Omental fat pad (tissue), 4 donors: ENCODE measurements around the gene AEBP2. TPM values are rescaled to one million over a fixed set of nuclear protein-coding genes. Genes with fewer than 3 reads are reported as not detected.
"Not testable (repeated sequence)": the region's sequence is repeated elsewhere in the genome, so short reads cannot be mapped to it uniquely, and the experiment has no call there.

Experiments
- ATAC-seq: fragments of 150-250 bp; one replicate; pipeline ENCODE4 v1.9.1; 2016; ENCODE audit warnings: mild to moderate bottlenecking, moderate library complexity; ENCODE audit not compliant: low FRiP score
- DNase-seq: peaks from one replicate; pipeline ENCODE4 v3.0.0-alpha.2; 2019; ENCODE audit warnings: low spot score
- CTCF ChIP-seq, 3 donors: fragments of 450-650 bp; IDR thresholded peaks; one replicate each; pipeline ENCODE4 v1.5.1; 2016 to 2017; ENCODE audit warnings: antibody characterized with exemption in 3 of 3, mild to moderate bottlenecking in 3 of 3, moderate library complexity in 2 of 3
- total RNA-seq, 4 donors: library from RNA; depleted of rRNA; stranded (reverse); fragments of >200 nt; gene quantifications; one replicate each; pipeline ENCODE4 v1.1.0, GENCODE V29; 2016

The AEBP2 gene
- total RNA-seq, 4 donors from 2014 or later, result 19.3 to 39.9 (median 27.7) TPM

DNA sequence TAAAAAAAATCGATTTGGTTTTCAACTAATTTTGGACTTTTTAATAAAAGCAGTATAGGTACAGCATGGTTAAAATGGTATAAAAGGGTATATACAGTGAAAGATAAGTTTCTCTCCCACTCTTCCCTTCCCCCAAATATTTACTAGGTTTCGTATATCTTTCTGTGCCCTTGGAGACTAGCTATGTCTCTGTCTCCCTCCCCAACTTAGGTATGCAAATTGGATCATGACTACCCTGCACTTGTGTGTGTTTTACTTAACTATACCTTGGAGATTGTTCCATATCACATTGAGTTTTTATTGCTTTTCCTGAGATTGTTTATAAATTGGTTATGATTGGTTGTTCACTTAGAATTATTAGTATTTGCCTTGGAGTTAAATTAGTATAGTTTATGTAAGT, 19.4 kb downstream of the AEBP2 start:
- ATAC-seq, result no peak
- TF ChIP-seq CTCF (IDR thresholded peaks at IDR 0.05), result no peak
- DNase-seq, result no peak

DNA sequence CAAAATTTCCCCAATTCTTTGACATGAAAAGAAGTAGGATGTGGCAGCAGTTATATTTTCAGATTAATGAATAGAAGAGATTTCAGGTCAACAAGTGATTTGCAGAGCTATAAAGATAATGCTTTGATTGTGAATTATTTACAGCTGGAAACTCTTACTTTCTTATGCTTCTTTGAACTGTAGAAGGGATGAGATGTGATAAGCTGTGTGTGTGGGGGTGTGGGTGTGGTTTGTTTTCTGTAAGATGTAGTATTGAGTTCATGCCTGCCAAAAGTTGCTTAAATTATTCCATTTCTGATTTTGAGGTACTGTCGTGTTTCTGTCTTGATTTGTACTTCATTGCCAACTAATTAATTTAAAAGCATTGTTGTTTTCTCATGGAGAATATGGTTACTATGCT, 22.7 kb downstream of the AEBP2 start:
- ATAC-seq (peak; percentile 64), DNase-seq (no peak)
- no peak for TF ChIP-seq CTCF (IDR thresholded peaks at IDR 0.05)

- DNase-seq (no peak), ATAC-seq (no peak)
- TF ChIP-seq CTCF (IDR thresholded peaks at IDR 0.05), result no peak
Observed at GRCh38 chr12:19462406-19462805, 23.1 kb downstream of the AEBP2 start.

DNA sequence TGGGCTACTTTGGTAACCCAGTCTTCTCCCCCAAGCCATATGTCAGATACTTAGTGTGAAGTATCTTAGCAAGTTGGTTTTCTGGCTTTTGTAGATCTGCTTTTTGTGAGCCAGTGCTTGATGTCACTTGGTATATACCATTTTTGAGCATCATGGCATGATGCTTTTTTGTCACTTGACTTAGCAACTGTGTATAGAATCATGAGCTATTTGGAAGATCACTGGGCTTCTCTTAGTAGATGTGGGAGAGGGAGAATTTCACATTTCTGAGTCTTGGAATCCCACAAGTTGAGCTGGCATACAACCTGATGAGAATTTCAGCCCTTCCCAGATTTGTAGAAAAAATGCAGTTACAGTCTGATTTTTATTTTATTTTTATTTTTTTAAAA, 24.9 kb downstream of the AEBP2 start:
- no peak for DNase-seq
- no peak for TF ChIP-seq CTCF (IDR thresholded peaks at IDR 0.05)
- ATAC-seq, result no peak

DNA sequence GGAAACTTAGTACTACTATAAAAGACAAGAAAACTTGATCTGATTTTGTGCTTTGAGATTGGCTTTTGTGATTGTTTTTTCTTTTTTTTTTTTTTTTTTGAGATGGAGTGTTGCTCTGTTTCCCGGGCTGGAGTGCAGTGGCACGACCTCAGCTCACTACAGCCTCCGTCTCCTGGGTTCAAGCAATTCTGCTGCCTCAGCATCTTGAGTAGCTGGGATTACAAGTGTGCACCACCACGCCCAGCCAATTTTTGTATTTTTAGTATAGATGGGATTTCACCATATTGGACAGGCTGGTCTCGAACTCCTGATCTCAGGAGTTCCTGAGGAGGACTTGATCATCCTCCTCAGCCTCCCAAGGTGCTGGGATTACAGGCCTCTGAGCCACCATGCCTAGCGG, 26.4 kb downstream of the AEBP2 start:
- DNase-seq, result no peak
- no peak for ATAC-seq
- TF ChIP-seq CTCF (IDR thresholded peaks at IDR 0.05), result no peak

DNA sequence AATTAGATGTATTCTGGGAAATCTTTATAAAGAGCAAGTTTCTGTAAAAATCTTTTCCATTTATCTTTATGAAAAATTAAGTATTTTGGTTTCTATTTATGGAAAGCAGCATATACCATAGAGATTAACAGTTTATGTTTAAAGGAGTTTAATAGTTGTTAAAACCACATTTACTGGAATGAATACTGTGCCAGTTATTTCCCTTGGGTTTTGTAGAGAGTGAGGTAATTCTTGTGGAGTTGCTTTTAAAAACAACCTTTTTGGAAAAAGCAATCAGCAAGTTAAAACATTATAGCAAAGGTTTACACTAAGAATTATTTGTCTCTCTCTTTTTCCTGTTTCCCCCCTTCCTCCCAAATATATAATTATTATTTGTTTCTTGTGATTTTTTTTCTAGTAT, 34.9 kb downstream of the AEBP2 start:
- TF ChIP-seq CTCF (IDR thresholded peaks at IDR 0.05), result no peak
- DNase-seq (no peak), ATAC-seq (no peak)

- DNase-seq, ATAC-seq: not testable (repeated sequence)
Observed at GRCh38 chr12:19475884-19476505, 36.7 kb downstream of the AEBP2 start.

- TF ChIP-seq CTCF (IDR thresholded peaks at IDR 0.05), result no peak
- ATAC-seq (no peak), DNase-seq (no peak)
Observed at GRCh38 chr12:19477071-19477470, 37.8 kb downstream of the AEBP2 start.
